Body of pancreas (tissue), 4 donors: ENCODE results near the gene UBE2Q2.
A peak's percentile ranks its signal among the peaks of the same experiment; 100 is the strongest.

Experiments used
- POLR2A ChIP-seq, 3 donors: fragments of 450-650 bp; IDR thresholded peaks; one replicate each; pipeline ENCODE4 v1.6.1; 2016; ENCODE audit warnings: antibody characterized with exemption in 3 of 3, mild to moderate bottlenecking in 2 of 3
- TF ChIP-seq, protein P1 (sequence below), 7 experiments: fragments of 450-650 bp in 4 of 7; fragments of 200-600 bp in 3 of 7; sonication (generic) in 3 of 7; IDR thresholded peaks; one replicate each; pipeline ENCODE4 v1.5.1; 2016 to 2019; ENCODE audit warnings: antibody characterized with exemption in 7 of 7

DNA sequence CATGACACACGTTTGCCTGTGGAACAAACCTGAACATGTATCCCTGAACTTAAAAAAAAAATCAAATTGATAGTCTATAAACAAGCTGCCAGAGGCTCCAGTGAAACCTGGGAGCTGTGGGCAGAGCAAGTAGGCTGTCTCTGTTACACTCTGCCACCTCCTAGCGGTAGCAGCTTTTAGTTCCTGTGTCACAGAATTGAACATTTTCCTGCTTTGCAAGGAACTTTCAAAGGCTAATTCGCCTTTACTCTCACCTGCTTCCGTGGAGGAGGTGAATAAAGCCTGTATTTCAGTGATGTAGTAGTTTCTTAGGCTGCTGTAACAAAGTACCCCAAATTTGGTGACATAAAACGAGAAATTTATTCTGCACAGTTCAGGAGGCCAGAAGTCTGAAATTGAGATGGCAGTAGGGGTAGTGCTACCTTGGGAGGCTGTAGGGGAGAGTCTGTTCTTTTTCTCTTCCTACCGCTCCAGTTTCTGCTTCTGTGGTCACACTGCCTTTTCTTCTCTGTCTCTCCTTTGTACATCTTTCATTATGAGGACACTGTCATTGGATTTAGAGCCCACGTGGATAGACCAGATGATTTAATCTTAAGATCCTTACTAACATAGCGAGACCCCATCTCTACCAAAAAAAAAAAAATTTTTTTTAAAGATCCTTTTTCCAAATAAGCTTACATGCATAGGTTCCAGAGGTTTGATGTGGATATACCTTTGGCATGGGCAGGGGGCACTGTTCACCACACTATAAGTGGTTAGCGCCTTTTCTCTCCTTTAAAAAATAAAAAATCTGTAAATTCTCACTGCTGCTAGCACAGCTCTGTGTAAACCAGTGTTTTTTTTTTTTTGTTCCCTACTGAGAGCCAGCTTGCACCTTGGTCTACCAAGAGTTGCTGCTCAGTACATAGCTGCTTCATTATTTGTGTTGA lies 85.7 kb downstream of the UBE2Q2 start:
- TF ChIP-seq, protein P1, sequence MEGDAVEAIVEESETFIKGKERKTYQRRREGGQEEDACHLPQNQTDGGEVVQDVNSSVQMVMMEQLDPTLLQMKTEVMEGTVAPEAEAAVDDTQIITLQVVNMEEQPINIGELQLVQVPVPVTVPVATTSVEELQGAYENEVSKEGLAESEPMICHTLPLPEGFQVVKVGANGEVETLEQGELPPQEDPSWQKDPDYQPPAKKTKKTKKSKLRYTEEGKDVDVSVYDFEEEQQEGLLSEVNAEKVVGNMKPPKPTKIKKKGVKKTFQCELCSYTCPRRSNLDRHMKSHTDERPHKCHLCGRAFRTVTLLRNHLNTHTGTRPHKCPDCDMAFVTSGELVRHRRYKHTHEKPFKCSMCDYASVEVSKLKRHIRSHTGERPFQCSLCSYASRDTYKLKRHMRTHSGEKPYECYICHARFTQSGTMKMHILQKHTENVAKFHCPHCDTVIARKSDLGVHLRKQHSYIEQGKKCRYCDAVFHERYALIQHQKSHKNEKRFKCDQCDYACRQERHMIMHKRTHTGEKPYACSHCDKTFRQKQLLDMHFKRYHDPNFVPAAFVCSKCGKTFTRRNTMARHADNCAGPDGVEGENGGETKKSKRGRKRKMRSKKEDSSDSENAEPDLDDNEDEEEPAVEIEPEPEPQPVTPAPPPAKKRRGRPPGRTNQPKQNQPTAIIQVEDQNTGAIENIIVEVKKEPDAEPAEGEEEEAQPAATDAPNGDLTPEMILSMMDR (IDR thresholded peaks at IDR 0.05): peak in 6 of 7 experiments; percentile 14 to 60 (median 40)
- TF ChIP-seq POLR2A (IDR thresholded peaks at IDR 0.05): no peak
